H1 (cell line): Measurements from ENCODE around the gene INSYN1. TPM values are rescaled to one million over a fixed set of nuclear protein-coding genes. Genes with fewer than 3 reads are reported as not detected.

ENCODE experiments used
- CTCF ChIA-PET: fragments of 300-600 bp; sonication (Branson Sonifier 250); formaldehyde crosslinking; loops from one replicate; lab custom pipeline; 2021; ENCODE audit not compliant: partially characterized antibody; lab: Charles Lee
- POLR2A ChIA-PET: fragments of 300-600 bp; sonication (Branson Sonifier 250); formaldehyde crosslinking; loops from one replicate; lab custom pipeline; 2021; ENCODE audit warnings: inconsistent platforms; ENCODE audit not compliant: partially characterized antibody; lab: Charles Lee
- DNase-seq, 2 experiments: peaks; one replicate each; pipeline versions ENCODE4 v3.0.0 to v3.0.0-alpha.2; 2010 to 2022; ENCODE audit warnings: low spot score in 2 of 2, low read depth in 1 of 2, mixed read lengths in 1 of 2
- FAIRE-seq: peaks from 2 replicates; lab custom pipeline; 2011; peaks lifted over from hg19 to GRCh38; lab: Jason Lieb, UNC
- H2AFZ ChIP-seq: 2 replicates; pipeline ENCODE4 v1.8.1; 2012; ENCODE audit warnings: low read length, inconsistent platforms
- H2AK5ac ChIP-seq: 2 replicates; pipeline ENCODE4 v1.6.1; 2013; ENCODE audit warnings: low read depth, low read length
- H2BK120ac ChIP-seq: replicated peaks from 2 replicates; pipeline ENCODE3; 2013; ENCODE audit warnings: low read depth, low read length, inconsistent platforms
- H2BK12ac ChIP-seq: 2 replicates; pipeline ENCODE4 v1.6.1; 2013; ENCODE audit warnings: low read depth, low read length
- H2BK15ac ChIP-seq: 2 replicates; pipeline ENCODE4 v1.6.1; 2013; ENCODE audit warnings: low read length
- H2BK20ac ChIP-seq: 2 replicates; pipeline ENCODE4 v1.6.1; 2013; ENCODE audit warnings: low read length
- H2BK5ac ChIP-seq: 2 replicates; pipeline ENCODE4 v1.6.1; 2013; ENCODE audit warnings: low read depth, low read length
- H3K14ac ChIP-seq: 2 replicates; pipeline ENCODE4 v1.6.1; 2013; ENCODE audit warnings: inconsistent platforms; ENCODE audit not compliant: insufficient read length
- H3K18ac ChIP-seq: 2 replicates; pipeline ENCODE4 v1.6.1; 2013; ENCODE audit warnings: low read length; ENCODE audit errors: extremely low read depth
- H3K23ac ChIP-seq: 2 replicates; pipeline ENCODE4 v1.6.1; 2013; ENCODE audit warnings: inconsistent platforms; ENCODE audit not compliant: insufficient read length
- H3K23me2 ChIP-seq: 2 replicates; pipeline ENCODE4 v1.6.1; 2013; ENCODE audit warnings: low read depth, low read length
- H3K27ac ChIP-seq: 2 replicates; pipeline ENCODE4 v1.6.1; 2011; ENCODE audit warnings: low read depth, low read length, inconsistent platforms
- H3K27me3 ChIP-seq, 4 experiments: replicated peaks in 1 of 4; 1 replicate in 1 of 4; 2 replicates in 3 of 4; pipeline versions ENCODE4 v1.6.1 to v1.8.1; 2011 to 2013; ENCODE audit warnings: low read length in 3 of 4, mild to moderate bottlenecking in 3 of 4, inconsistent platforms in 2 of 4, mixed read lengths in 2 of 4, moderate library complexity in 1 of 4; ENCODE audit not compliant: control insufficient read depth in 3 of 4, insufficient read depth in 3 of 4; ENCODE audit errors: extremely low read depth in 1 of 4
- H3K36me3 ChIP-seq, 4 experiments: 2 replicates each; pipeline versions ENCODE4 v1.6.1 to v1.8.1; 2011 to 2013; ENCODE audit warnings: mild to moderate bottlenecking in 4 of 4, low read length in 3 of 4, moderate library complexity in 2 of 4, control low read depth in 1 of 4, inconsistent platforms in 1 of 4; ENCODE audit not compliant: insufficient read depth in 4 of 4, control insufficient read depth in 2 of 4
- H3K4ac ChIP-seq: replicated peaks from 2 replicates; pipeline ENCODE3; 2013; ENCODE audit warnings: low read length, low read depth, mixed read lengths, inconsistent platforms; ENCODE audit not compliant: insufficient read length
- H3K4me1 ChIP-seq, 4 experiments: replicated peaks in 1 of 4; 1 replicate in 1 of 4; 2 replicates in 3 of 4; pipeline versions ENCODE4 v1.6.1 to v1.8.1; 2011 to 2013; ENCODE audit warnings: low read length in 3 of 4, inconsistent platforms in 2 of 4, mixed read lengths in 1 of 4; ENCODE audit not compliant: insufficient read depth in 4 of 4, control insufficient read depth in 3 of 4
- H3K4me2 ChIP-seq, 2 experiments: 2 replicates each; pipeline versions ENCODE4 v1.6.1 to v1.8.1; 2011 to 2013; ENCODE audit warnings: low read depth in 2 of 2, low read length in 2 of 2, control low read depth in 1 of 2, inconsistent platforms in 1 of 2, mild to moderate bottlenecking in 1 of 2; ENCODE audit not compliant: insufficient read depth in 1 of 2
- H3K4me3 ChIP-seq, 4 experiments: fragments of 200-600, 300-600 bp in 1 of 4; sonication (generic), shearing (Covaris generic), sonication (Bioruptor Twin) in 1 of 4; 2 replicates each; pipeline versions ENCODE4 v1.5.1 to v1.8.1; 2011 to 2016; ENCODE audit warnings: low read length in 4 of 4, low read depth in 3 of 4, control low read depth in 2 of 4, inconsistent platforms in 2 of 4, mild to moderate bottlenecking in 2 of 4, mixed read lengths in 1 of 4, moderate library complexity in 1 of 4; ENCODE audit not compliant: insufficient read depth in 2 of 4; ENCODE audit errors: extremely low read depth in 1 of 4
- H3K56ac ChIP-seq: replicated peaks from 2 replicates; pipeline ENCODE3; 2013; ENCODE audit warnings: low read depth, mild to moderate bottlenecking, mixed read lengths, low read length, inconsistent platforms; ENCODE audit not compliant: insufficient read length
- H3K79me1 ChIP-seq: 2 replicates; pipeline ENCODE4 v1.6.1; 2013; ENCODE audit warnings: low read depth, low read length, control low read depth
- H3K79me2 ChIP-seq, 2 experiments: 2 replicates each; pipeline versions ENCODE4 v1.6.1 to v1.8.1; 2012 to 2013; ENCODE audit warnings: low read length in 2 of 2, mild to moderate bottlenecking in 2 of 2, inconsistent platforms in 1 of 2; ENCODE audit not compliant: insufficient read depth in 2 of 2, control insufficient read depth in 1 of 2
- H3K9ac ChIP-seq, 4 experiments: replicated peaks in 1 of 4; 1 replicate in 1 of 4; 2 replicates in 3 of 4; pipeline versions ENCODE4 v1.6.1 to v1.8.1; 2011 to 2013; ENCODE audit warnings: low read depth in 3 of 4, low read length in 3 of 4, control low read depth in 2 of 4, mild to moderate bottlenecking in 2 of 4, moderate library complexity in 2 of 4, inconsistent platforms in 1 of 4; ENCODE audit errors: extremely low read depth in 1 of 4
- H3K9me3 ChIP-seq, 2 experiments: 2 replicates each; pipeline versions ENCODE4 v1.6.1 to v1.8.1; 2012 to 2013; ENCODE audit warnings: mild to moderate bottlenecking in 2 of 2, moderate library complexity in 2 of 2, control low read depth in 1 of 2, inconsistent platforms in 1 of 2, low read depth in 1 of 2, low read length in 1 of 2, mixed read lengths in 1 of 2; ENCODE audit not compliant: insufficient read depth in 2 of 2
- H4K20me1 ChIP-seq, 2 experiments: replicated peaks in 1 of 2; 2 replicates each; pipeline versions ENCODE3 to v1.8.1; 2011 to 2013; ENCODE audit warnings: inconsistent platforms in 2 of 2, low read length in 2 of 2, mild to moderate bottlenecking in 1 of 2; ENCODE audit not compliant: insufficient read depth in 2 of 2, control insufficient read depth in 1 of 2
- H4K5ac ChIP-seq: 2 replicates; pipeline ENCODE4 v1.6.1; 2013; ENCODE audit warnings: low read length, low read depth, mixed read lengths, inconsistent platforms; ENCODE audit not compliant: insufficient read length
- H4K8ac ChIP-seq: 2 replicates; pipeline ENCODE4 v1.8.0; 2013; ENCODE audit warnings: mild to moderate bottlenecking, moderate library complexity, low read length, inconsistent platforms; ENCODE audit not compliant: insufficient read depth; ENCODE audit errors: extremely low read depth
- H4K91ac ChIP-seq: replicated peaks from 2 replicates; pipeline ENCODE3; 2013; ENCODE audit warnings: low read length, mixed read lengths, inconsistent platforms; ENCODE audit not compliant: insufficient read length
- CBX5 ChIP-seq: fragments of 300-800, 300-1000 bp; sonication (generic); IDR thresholded peaks from 2 replicates; pipeline ENCODE4 v1.7.1; 2016; ENCODE audit warnings: antibody characterized with exemption, low read length, low read depth
- CHD1 ChIP-seq: IDR thresholded peaks from 2 replicates; pipeline ENCODE4 v1.6.1; 2012; ENCODE audit warnings: low read depth, low read length, improper control_type of control experiment
- EGR1 ChIP-seq: IDR thresholded peaks from 2 replicates; pipeline ENCODE4 v1.6.1; 2011; ENCODE audit warnings: low read depth, low read length, borderline replicate concordance
- GABPA ChIP-seq: IDR thresholded peaks from 2 replicates; pipeline ENCODE4 v1.6.1; 2011; ENCODE audit warnings: mild to moderate bottlenecking, low read length, moderate library complexity, borderline replicate concordance; ENCODE audit not compliant: insufficient read depth
- RNF2 ChIP-seq: fragments of 200-900, 300-1000 bp; sonication (generic); IDR thresholded peaks from 2 replicates; pipeline ENCODE4 v1.7.1; 2016; ENCODE audit warnings: borderline replicate concordance, low read depth, mild to moderate bottlenecking, antibody characterized with exemption, low read length; ENCODE audit not compliant: poor library complexity, severe bottlenecking; ENCODE audit errors: missing control alignments
- TEAD4 ChIP-seq: IDR thresholded peaks from 2 replicates; pipeline ENCODE4 v1.6.1; 2012; ENCODE audit warnings: low read depth, low read length, inconsistent platforms, mixed read lengths
- WGBS, 2 experiments: shearing (Covaris generic) in 1 of 2; methylation state at CpG; one replicate each; pipeline versions ENCODE4 v1.1.6 to v1.1.7; 2013 to 2015; ENCODE audit warnings: low lambda C conversion rate in 2 of 2, mixed read lengths in 2 of 2, inconsistent platforms in 1 of 2, low coverage in 1 of 2, missing lambda C conversion rate in 1 of 2; ENCODE audit not compliant: insufficient replicate concordance in 2 of 2, insufficient coverage in 1 of 2, insufficient read length in 1 of 2; ENCODE audit errors: extremely low coverage in 1 of 2, missing lambda C conversion rate in 1 of 2; 5-methylcytosine and 5-hydroxymethylcytosine counted together
- polyA plus RNA-seq, 7 experiments: library from polyadenylated mRNA; depleted of rRNA in 3 of 7; stranded (reverse) in 5 of 7; unstranded in 2 of 7; fragments of >200 nt in 5 of 7; fragments of 200-250 nt in 2 of 7; gene quantifications; 1 replicate in 5 of 7; 2 replicates in 1 of 7; 4 replicates in 1 of 7; pipeline versions ENCODE4 v1.2.1 to v1.2.3, GENCODE V29; 2011 to 2013; ENCODE audit warnings: missing spikeins in 2 of 7, mixed read lengths in 2 of 7
- total RNA-seq: library from RNA; stranded (reverse); fragmentation: NEBNext Ultra II Directional; extraction: Animal tissue kit (Norgen Biotek cat#: 25700); gene quantifications from 2 replicates; pipeline ENCODE4 v1.2.1, GENCODE V29; 2021
- TF ChIP-seq, protein P1 (sequence below), 3 experiments: IDR thresholded peaks; 1 replicate in 2 of 3; 2 replicates in 1 of 3; pipeline versions ENCODE4 v1.5.1 to v1.6.1; 2011; ENCODE audit warnings: low read length in 3 of 3, mild to moderate bottlenecking in 3 of 3, inconsistent platforms in 2 of 3, low read depth in 1 of 3, moderate library complexity in 1 of 3; ENCODE audit not compliant: insufficient read depth in 1 of 3; ENCODE audit errors: control extremely low read depth in 1 of 3

The INSYN1 gene
- total and polyA plus RNA-seq, 2 of the 8 experiments (the other 6 are each of a cell fraction or from before 2014, with no cell fraction given) = 7.2 to 10.2 TPM

DNA sequence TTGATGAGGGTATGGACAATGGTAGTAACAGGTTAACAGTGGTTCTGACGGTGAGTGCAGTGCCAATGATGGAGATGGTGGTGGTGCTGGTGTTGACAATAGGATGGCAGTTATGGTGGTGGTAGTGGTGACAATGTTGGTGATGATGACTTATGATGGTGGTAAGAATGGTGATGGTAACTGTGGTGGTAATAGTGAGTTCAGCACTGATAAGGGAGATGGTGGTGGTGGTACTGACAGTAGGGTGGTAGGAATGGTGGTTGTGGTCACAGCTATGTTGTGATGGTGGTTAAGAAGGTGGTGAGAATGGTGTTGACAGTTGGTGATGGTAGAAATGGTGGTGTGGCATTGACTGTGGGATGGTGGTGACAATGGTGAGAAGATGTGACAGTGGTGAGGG is 13.4 kb upstream of the INSYN1 start:
- Histone ChIP-seq H3K9ac (no peak overlapping the region), H4K8ac (no peak overlapping the region), H3K36me3 (no peaks in the 10 kb centered on the region), H2AFZ (no peak overlapping the region), H3K4me1 (peaks cover 0 to 8% (median 0%) of the 10 kb centered on the region in 4 experiments; a peak in 3 of 7 replicates), H2AK5ac (peak overlapping the region; percentile 96), H4K20me1 (no peaks in the 10 kb centered on the region), H2BK15ac (peak overlapping the region; percentile 6), H4K91ac (peak overlapping the region; percentile 46), H3K9me3 (no peaks in the 10 kb centered on the region), H3K23ac (no peak overlapping the region), H4K5ac (no peak overlapping the region), H2BK12ac (peak overlapping the region; percentile 93; the same call in 1 of the 2 replicates), H3K27ac (no peak overlapping the region), H3K79me1 (no peaks in the 10 kb centered on the region), H3K14ac (no peak overlapping the region), H3K79me2 (0 out of 4 replicates have a peak, but pooled peaks cover 0 to 3% of the 10 kb centered on the region in 2 experiments), H3K4me3 (no peak overlapping the region), H3K27me3 (no peaks in the 10 kb centered on the region; a peak in 1 of 7 replicates), H2BK120ac (no peak overlapping the region), H3K18ac (no peak overlapping the region; the same call in 1 of the 2 replicates), H2BK5ac (peak overlapping the region; percentile 82; the same call in 1 of the 2 replicates), H3K56ac (no peak overlapping the region), H2BK20ac (peak overlapping the region; percentile 38), H3K4ac (peak overlapping the region; percentile 16), H3K4me2 (no peak overlapping the region), H3K23me2 (peaks cover 4% of the 10 kb centered on the region; the same call in 1 of the 2 replicates)
- ChIA-PET CTCF (interaction anchor here (0.8 to 1.7 kb wide), 2 partner anchors 16 to 19 kb away, joined by 3 to 4 read pairs; no protein-coding TSS in a partner anchor), POLR2A (interaction anchor here (1.6 kb wide), 1 partner anchor 134 kb away, joined by 5 read pairs; no protein-coding TSS in a partner anchor)
- no peak for TF ChIP-seq RNF2
- TF ChIP-seq CBX5 = no peak
- TF ChIP-seq EGR1 = no peak
- TF ChIP-seq TEAD4 = no peak
- TF ChIP-seq, protein P1, sequence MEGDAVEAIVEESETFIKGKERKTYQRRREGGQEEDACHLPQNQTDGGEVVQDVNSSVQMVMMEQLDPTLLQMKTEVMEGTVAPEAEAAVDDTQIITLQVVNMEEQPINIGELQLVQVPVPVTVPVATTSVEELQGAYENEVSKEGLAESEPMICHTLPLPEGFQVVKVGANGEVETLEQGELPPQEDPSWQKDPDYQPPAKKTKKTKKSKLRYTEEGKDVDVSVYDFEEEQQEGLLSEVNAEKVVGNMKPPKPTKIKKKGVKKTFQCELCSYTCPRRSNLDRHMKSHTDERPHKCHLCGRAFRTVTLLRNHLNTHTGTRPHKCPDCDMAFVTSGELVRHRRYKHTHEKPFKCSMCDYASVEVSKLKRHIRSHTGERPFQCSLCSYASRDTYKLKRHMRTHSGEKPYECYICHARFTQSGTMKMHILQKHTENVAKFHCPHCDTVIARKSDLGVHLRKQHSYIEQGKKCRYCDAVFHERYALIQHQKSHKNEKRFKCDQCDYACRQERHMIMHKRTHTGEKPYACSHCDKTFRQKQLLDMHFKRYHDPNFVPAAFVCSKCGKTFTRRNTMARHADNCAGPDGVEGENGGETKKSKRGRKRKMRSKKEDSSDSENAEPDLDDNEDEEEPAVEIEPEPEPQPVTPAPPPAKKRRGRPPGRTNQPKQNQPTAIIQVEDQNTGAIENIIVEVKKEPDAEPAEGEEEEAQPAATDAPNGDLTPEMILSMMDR (IDR thresholded peaks at IDR 0.05; ENCODE audit: control extremely low read depth in 1 of 3, insufficient read depth in 1 of 3, low read depth in 1 of 3, low read length in 3 of 3) = no peak
- no peak for TF ChIP-seq CHD1
- TF ChIP-seq GABPA = no peak
- FAIRE-seq = no peak
- no peak for DNase-seq
- WGBS, 2 experiments = 81% methylated on average over 1 of the region's 1 CpG; no CpG with 5 or more reads in 1 of the 2 experiments
